Peyer's patch (tissue), 4 donors: Measurements from ENCODE around the gene DCST2. TPM values are rescaled to one million over a fixed set of nuclear protein-coding genes. Genes with fewer than 3 reads are reported as not detected.

Experiments
- DNase-seq, 3 donors: peaks; one replicate each; pipeline ENCODE4 v3.0.0-alpha.2; 2017 to 2019
- H3K27ac ChIP-seq, 4 donors: fragments of 200-600 bp; sonication (generic); one replicate each; pipeline ENCODE4 v1.5.1; 2016 to 2019
- H3K27me3 ChIP-seq, 2 donors: fragments of 200-600 bp; sonication (generic); one replicate each; pipeline ENCODE4 v1.5.1; 2019
- H3K36me3 ChIP-seq, 3 donors: fragments of 200-600 bp; sonication (generic); one replicate each; pipeline ENCODE4 v1.5.1; 2016 to 2019
- H3K4me1 ChIP-seq, 4 donors: fragments of 200-600 bp; sonication (generic); one replicate each; pipeline ENCODE4 v1.5.1; 2016 to 2019
- H3K4me3 ChIP-seq, 4 donors: fragments of 200-600 bp; sonication (generic); 1 replicate in 3 of 4; 2 replicates in 1 of 4; pipeline ENCODE4 v1.5.1; 2016 to 2019; ENCODE audit warnings: mild to moderate bottlenecking in 1 of 4
- H3K9me3 ChIP-seq, 4 donors: fragments of 200-600 bp; sonication (generic); one replicate each; pipeline ENCODE4 v1.5.1; 2016 to 2019; ENCODE audit warnings: mild to moderate bottlenecking in 1 of 4
- POLR2A ChIP-seq, 2 donors: fragments of 450-650 bp; IDR thresholded peaks; one replicate each; pipeline ENCODE4 v1.5.1; 2017; ENCODE audit warnings: antibody characterized with exemption in 2 of 2, mild to moderate bottlenecking in 2 of 2, moderate library complexity in 2 of 2
- total RNA-seq, 4 donors: library from RNA; depleted of rRNA; stranded (reverse); fragments of >200 nt; gene quantifications; one replicate each; pipeline ENCODE4 v1.1.0, GENCODE V29; 2016
- TF ChIP-seq, protein P1 (sequence below), 6 experiments: fragments of 450-650 bp in 4 of 6; fragments of 200-600 bp in 2 of 6; sonication (generic) in 1 of 6; IDR thresholded peaks; one replicate each; pipeline ENCODE4 v1.5.1; 2017 to 2019; ENCODE audit warnings: antibody characterized with exemption in 6 of 6, mild to moderate bottlenecking in 3 of 6, moderate library complexity in 1 of 6

Gene DCST2
- total RNA-seq, 4 donors from 2014 or later, result 1.7 to 12.5 (median 5.3) TPM

DNA sequence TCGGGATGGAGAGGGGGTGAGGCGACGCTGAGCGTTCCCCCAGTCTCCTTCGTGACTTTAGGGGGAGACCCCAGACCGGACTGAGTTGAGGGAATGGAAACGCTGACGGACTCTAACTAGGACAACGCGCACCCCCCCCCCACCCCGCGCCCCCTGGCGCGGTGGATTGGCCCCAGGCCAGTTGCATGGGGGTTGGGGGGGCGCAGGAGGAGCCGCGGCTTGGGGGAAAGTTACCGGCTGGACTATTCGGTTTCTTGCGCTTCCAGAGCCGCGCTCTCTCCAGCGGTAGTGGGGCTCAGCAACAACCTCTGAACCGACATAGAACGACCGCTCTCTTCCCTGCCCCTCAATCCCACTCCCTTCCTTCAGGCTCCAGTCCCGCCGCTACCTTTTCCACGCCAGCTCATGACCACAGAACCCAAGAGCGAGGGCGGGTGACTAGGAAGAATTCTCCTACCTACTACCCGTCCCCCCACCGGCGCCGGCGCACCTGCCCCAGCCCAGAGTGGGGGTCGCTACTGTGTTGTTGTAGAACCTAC is 30.3 kb downstream of the DCST2 start:
- no peaks in the 10 kb centered on the region for H3K36me3 ChIP-seq
- no peaks in the 10 kb centered on the region for H3K27me3 ChIP-seq
- H3K9me3 ChIP-seq, result no peaks in the 10 kb centered on the region
- TF ChIP-seq POLR2A (IDR thresholded peaks at IDR 0.05), result peak in 1 of 2 donors; percentile 22
- TF ChIP-seq, protein P1, sequence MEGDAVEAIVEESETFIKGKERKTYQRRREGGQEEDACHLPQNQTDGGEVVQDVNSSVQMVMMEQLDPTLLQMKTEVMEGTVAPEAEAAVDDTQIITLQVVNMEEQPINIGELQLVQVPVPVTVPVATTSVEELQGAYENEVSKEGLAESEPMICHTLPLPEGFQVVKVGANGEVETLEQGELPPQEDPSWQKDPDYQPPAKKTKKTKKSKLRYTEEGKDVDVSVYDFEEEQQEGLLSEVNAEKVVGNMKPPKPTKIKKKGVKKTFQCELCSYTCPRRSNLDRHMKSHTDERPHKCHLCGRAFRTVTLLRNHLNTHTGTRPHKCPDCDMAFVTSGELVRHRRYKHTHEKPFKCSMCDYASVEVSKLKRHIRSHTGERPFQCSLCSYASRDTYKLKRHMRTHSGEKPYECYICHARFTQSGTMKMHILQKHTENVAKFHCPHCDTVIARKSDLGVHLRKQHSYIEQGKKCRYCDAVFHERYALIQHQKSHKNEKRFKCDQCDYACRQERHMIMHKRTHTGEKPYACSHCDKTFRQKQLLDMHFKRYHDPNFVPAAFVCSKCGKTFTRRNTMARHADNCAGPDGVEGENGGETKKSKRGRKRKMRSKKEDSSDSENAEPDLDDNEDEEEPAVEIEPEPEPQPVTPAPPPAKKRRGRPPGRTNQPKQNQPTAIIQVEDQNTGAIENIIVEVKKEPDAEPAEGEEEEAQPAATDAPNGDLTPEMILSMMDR (IDR thresholded peaks at IDR 0.05), result no peak
- peaks cover 3 to 57% (median 35%) of the 10 kb centered on the region in 4 donors for H3K4me1 ChIP-seq
- peak overlapping the region; percentile 94 to 99 (median 96) for H3K27ac ChIP-seq
- H3K4me3 ChIP-seq, result peak overlapping the region; percentile 70 to 91 (median 83)
- peak in 2 of 3 donors; percentile 67 to 71 for DNase-seq

DNA sequence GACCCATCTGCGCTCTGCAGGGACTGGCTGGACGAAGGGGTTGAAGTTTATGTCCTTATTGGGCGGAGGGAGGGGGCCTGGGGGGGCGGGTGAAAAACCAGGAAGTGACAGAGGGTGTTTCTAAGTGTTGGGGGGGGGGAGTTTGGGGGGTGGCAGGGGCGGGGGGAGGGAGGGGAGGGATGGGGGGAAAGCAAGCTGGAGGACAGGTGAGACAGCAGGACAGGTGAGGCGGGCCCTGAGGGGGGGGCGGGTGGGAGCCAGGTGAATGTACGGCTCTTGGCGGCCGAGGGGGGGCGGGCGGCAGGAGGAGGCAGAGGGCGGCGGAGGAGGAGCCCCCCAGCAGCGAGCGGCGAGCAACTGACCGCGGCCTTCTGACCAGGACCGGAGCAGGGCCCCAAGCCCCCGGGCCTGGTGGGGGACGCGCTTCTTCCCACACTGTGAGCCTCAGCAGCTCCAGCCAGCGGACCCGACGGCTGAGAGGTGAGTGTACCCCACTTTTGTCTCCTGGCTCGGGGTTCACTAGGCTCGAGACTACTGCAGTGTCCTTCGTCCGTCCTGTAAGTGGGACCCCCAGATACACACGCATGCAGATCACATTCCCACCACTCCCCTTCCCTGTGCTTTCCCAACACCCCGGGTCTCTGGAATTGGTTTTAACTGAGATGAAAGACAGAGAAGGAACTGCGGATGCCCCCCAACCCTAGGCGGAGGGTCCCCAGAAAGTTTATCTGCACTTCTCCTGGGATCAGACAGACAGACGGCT is 30.9 kb downstream of the DCST2 start, which contains the start of gene ZBTB7B:
ZBTB7B (plus strand) TSS at position 339 of the 763 bp plus-strand sequence. CDS start 11,859 bp downstream, outside the sequence.
- TF ChIP-seq POLR2A (IDR thresholded peaks at IDR 0.05), result peak; percentile 36 to 37
- TF ChIP-seq, protein P1 (IDR thresholded peaks at IDR 0.05), result no peak
- Histone ChIP-seq H3K9me3 (no peaks in the 10 kb centered on the region), H3K27me3 (no peaks in the 10 kb centered on the region), H3K4me1 (peaks cover 3 to 53% (median 34%) of the 10 kb centered on the region in 4 donors), H3K4me3 (peak within 1 kb of the TSS; percentile 70 to 91 (median 83)), H3K27ac (peak within 1 kb of the TSS; percentile 94 to 99 (median 96)), H3K36me3 (no peaks in the 10 kb centered on the region)
- peak in 2 of 3 donors; percentile 71 to 86 for DNase-seq

DNA sequence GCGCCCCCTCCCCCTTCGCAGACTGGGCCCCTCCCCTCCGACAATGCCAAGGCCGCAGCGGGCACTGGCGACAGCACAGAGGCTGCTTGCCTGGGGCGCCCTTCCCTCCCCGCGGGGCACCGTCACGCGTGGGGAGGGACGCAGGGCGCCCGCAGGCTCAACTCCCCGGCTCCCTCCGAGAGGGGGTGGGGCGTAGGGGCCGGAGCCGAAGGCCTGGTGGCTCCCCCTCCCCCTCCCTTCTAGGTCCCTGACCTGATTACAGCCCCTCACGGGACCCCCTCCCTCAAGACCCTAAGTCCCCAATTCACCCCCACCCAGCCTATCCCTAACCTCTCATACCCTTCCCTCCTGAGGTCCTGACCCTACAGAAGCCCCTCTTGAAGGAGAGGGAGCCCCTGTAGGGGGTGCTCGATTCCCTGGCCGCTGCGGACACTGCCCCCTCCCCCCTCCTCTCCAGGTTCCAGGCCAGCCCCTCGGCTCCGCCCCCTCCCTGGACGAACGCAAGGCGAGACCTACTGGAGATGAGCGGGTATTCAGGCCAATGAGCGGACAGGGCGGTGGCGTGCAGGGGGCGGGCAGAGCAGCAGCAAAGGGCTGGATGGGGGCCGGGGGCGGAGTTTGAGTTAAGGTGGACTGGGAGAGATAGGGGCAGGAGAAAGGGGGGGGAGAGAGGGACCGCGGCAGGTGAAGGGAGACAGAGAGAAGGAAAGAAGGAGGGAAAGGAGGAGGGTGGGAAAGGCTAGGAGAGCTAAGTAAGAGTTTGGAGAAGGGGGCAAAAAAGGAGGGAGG is 31.7 kb downstream of the DCST2 start:
- TF ChIP-seq, protein P1 (IDR thresholded peaks at IDR 0.05), result peak in 5 of 6 experiments; percentile 5 to 27 (median 24)
- peak; percentile 52 to 88 for TF ChIP-seq POLR2A (IDR thresholded peaks at IDR 0.05)
- Histone ChIP-seq H3K4me1 (peaks cover 3 to 45% (median 30%) of the 10 kb centered on the region in 4 donors), H3K4me3 (peak overlapping the region; percentile 70 to 91 (median 83)), H3K27me3 (no peaks in the 10 kb centered on the region), H3K27ac (peak overlapping the region; percentile 94 to 99 (median 96)), H3K9me3 (no peaks in the 10 kb centered on the region), H3K36me3 (no peaks in the 10 kb centered on the region)
- peak; percentile 100 for DNase-seq

DNA sequence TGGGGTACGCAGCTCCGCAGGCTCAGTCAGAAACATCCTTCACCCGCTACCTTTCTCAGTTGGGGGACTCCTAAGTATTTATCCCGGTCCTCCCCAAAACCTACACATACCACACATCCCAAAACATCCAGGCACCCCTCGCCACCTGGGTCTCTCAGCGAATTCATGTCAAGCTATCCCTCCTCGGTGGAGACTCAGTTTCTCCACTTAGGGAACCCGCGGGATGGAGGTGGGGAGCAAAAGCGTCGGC is 32.2 kb downstream of the DCST2 start:
- no peak for DNase-seq
- H3K27me3 ChIP-seq, result no peaks in the 10 kb centered on the region
- H3K9me3 ChIP-seq, result no peaks in the 10 kb centered on the region
- peaks cover 0 to 40% (median 27%) of the 10 kb centered on the region in 4 donors for H3K4me1 ChIP-seq
- H3K27ac ChIP-seq, result peak overlapping the region; percentile 94 to 99 (median 96)
- TF ChIP-seq, protein P1 (IDR thresholded peaks at IDR 0.05), result no peak
- TF ChIP-seq POLR2A (IDR thresholded peaks at IDR 0.05), result no peak
- peak overlapping the region; percentile 70 to 91 (median 83) for H3K4me3 ChIP-seq
- H3K36me3 ChIP-seq, result no peaks in the 10 kb centered on the region

DNA sequence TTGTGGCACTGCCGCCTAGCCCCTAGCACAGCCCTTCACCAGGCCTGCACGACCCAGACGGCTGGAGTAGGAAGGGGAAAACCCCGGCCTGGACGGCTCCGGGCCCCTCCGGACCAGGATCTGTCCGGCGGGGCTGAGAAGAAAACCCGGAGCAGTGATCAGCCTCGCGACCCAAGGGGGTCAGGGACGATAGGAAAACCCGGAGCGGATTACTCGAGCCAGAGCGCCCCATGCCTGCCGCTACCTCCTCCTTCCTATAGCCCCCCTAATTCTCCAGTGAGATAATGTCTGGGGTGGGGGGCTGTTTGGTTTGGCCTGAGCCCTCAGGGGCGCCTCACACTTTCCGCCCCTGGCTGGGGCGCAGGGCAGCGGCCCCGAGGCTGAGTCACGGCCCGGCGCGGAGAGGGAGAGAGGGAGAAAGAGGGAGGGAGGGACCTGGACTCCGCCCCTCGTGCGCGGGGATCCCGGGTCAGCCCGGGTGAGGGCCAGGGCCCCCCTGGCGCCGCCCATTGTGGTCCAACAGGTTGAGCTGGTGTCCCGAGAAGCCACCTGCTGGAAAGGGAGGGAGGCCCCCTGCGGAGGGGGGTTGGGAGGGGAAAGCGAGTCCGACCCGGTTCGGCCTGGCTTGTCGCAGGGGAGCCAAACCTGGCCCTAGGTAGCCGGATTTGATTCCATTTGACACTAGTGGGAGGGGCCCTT is 32.7 kb downstream of the DCST2 start:
- DNase-seq, result peak; percentile 84 to 99 (median 96)
- peaks cover 0 to 35% (median 23%) of the 10 kb centered on the region in 4 donors for H3K4me1 ChIP-seq
- H3K27me3 ChIP-seq, result no peaks in the 10 kb centered on the region
- H3K27ac ChIP-seq, result peak overlapping the region; percentile 94 to 99 (median 96)
- H3K36me3 ChIP-seq, result no peaks in the 10 kb centered on the region
- H3K9me3 ChIP-seq, result no peaks in the 10 kb centered on the region
- peak overlapping the region; percentile 70 to 91 (median 83) for H3K4me3 ChIP-seq
- TF ChIP-seq, protein P1 (IDR thresholded peaks at IDR 0.05), result peak in 3 of 6 experiments; percentile 25 to 38 (median 34)
- peak; percentile 95 to 98 for TF ChIP-seq POLR2A (IDR thresholded peaks at IDR 0.05)
